HEK293 (cell line): Measurements from ENCODE around the gene PBXIP1.

ENCODE experiments used
- EGR2 ChIP-seq: fragments of 450-650 bp; formaldehyde crosslinking; IDR thresholded peaks from 2 replicates; pipeline ENCODE4 v1.5.1; 2016; ENCODE audit warnings: low read depth, missing biosample characterization, missing genetic modification characterization
- GLIS2 ChIP-seq: fragments of 450-650 bp; formaldehyde crosslinking; IDR thresholded peaks from 2 replicates; pipeline ENCODE4 v1.5.1; 2016; ENCODE audit warnings: missing biosample characterization, missing genetic modification characterization
- KLF7 ChIP-seq: fragments of 450-650 bp; formaldehyde crosslinking; IDR thresholded peaks from 2 replicates; pipeline ENCODE4 v1.5.1; 2016; ENCODE audit warnings: missing biosample characterization, missing genetic modification characterization, borderline replicate concordance
- MEIS1 ChIP-seq: sonication (generic); formaldehyde crosslinking; IDR thresholded peaks from 2 replicates; pipeline ENCODE4 v1.8.1; 2022; ENCODE audit warnings: missing genetic modification reagents, mild to moderate bottlenecking, borderline replicate concordance
- OVOL3 ChIP-seq: fragments of 450-650 bp; formaldehyde crosslinking; IDR thresholded peaks from 2 replicates; pipeline ENCODE4 v1.5.1; 2016; ENCODE audit warnings: missing biosample characterization, missing genetic modification characterization
- REST ChIP-seq: fragments of 450-650 bp; formaldehyde crosslinking; IDR thresholded peaks from 2 replicates; pipeline ENCODE4 v1.5.1; 2016; ENCODE audit warnings: missing biosample characterization, missing genetic modification characterization
- TRIM28 ChIP-seq: IDR thresholded peaks from 2 replicates; pipeline ENCODE4 v1.6.1; 2011; ENCODE audit warnings: low read length, control low read depth, borderline replicate concordance
- ZBTB11 ChIP-seq: fragments of 450-650 bp; formaldehyde crosslinking; conservative IDR thresholded peaks from 2 replicates; pipeline ENCODE4 v1.5.1; 2016; ENCODE audit warnings: low read depth, missing biosample characterization, missing genetic modification characterization
- ZFP41 ChIP-seq: fragments of 450-650 bp; formaldehyde crosslinking; IDR thresholded peaks from 2 replicates; pipeline ENCODE4 v1.5.1; 2016; ENCODE audit warnings: missing biosample characterization, missing genetic modification characterization, borderline replicate concordance
- ZNF169 ChIP-seq: fragments of 450-650 bp; formaldehyde crosslinking; IDR thresholded peaks from 2 replicates; pipeline ENCODE4 v1.5.1; 2016; ENCODE audit warnings: missing biosample characterization, missing genetic modification characterization
- ZNF248 ChIP-seq: fragments of 450-650 bp; formaldehyde crosslinking; IDR thresholded peaks from 2 replicates; pipeline ENCODE4 v1.5.1; 2017; ENCODE audit warnings: missing biosample characterization, missing genetic modification characterization
- ZNF311 ChIP-seq: fragments of 450-650 bp; formaldehyde crosslinking; IDR thresholded peaks from 2 replicates; pipeline ENCODE4 v1.5.1; 2017; ENCODE audit warnings: missing biosample characterization, missing genetic modification characterization, borderline replicate concordance
- ZNF398 ChIP-seq: fragments of 450-650 bp; formaldehyde crosslinking; IDR thresholded peaks from 2 replicates; pipeline ENCODE4 v1.5.1; 2017; ENCODE audit warnings: missing biosample characterization, missing genetic modification characterization
- ZNF416 ChIP-seq: fragments of 450-650 bp; formaldehyde crosslinking; IDR thresholded peaks from 2 replicates; pipeline ENCODE4 v1.5.1; 2016; ENCODE audit warnings: missing biosample characterization, missing genetic modification characterization
- ZNF501 ChIP-seq: fragments of 450-650 bp; formaldehyde crosslinking; IDR thresholded peaks from 2 replicates; pipeline ENCODE4 v1.5.1; 2016; ENCODE audit warnings: missing biosample characterization, missing genetic modification characterization
- ZNF529 ChIP-seq: fragments of 450-650 bp; formaldehyde crosslinking; IDR thresholded peaks from 2 replicates; pipeline ENCODE4 v1.5.1; 2017; ENCODE audit warnings: missing genetic modification characterization, missing biosample characterization; ENCODE audit not compliant: insufficient replicate concordance
- ZNF544 ChIP-seq: fragments of 450-650 bp; formaldehyde crosslinking; IDR thresholded peaks from 2 replicates; pipeline ENCODE4 v1.5.0; 2017; ENCODE audit warnings: missing biosample characterization, missing genetic modification characterization
- ZNF558 ChIP-seq: fragments of 450-650 bp; formaldehyde crosslinking; IDR thresholded peaks from 2 replicates; pipeline ENCODE4 v1.5.1; 2016; ENCODE audit warnings: missing biosample characterization, missing genetic modification characterization
- ZNF585B ChIP-seq: fragments of 450-650 bp; formaldehyde crosslinking; IDR thresholded peaks from 2 replicates; pipeline ENCODE4 v1.5.1; 2016; ENCODE audit warnings: missing biosample characterization, missing genetic modification characterization
- ZNF654 ChIP-seq: fragments of 450-650 bp; formaldehyde crosslinking; IDR thresholded peaks from 2 replicates; pipeline ENCODE4 v1.5.1; 2016; ENCODE audit warnings: low read depth, missing biosample characterization, missing genetic modification characterization
- ZNF658 ChIP-seq: fragments of 450-650 bp; formaldehyde crosslinking; IDR thresholded peaks from 2 replicates; pipeline ENCODE4; 2016; ENCODE audit warnings: missing biosample characterization, missing genetic modification characterization
- ZNF768 ChIP-seq: fragments of 450-650 bp; formaldehyde crosslinking; IDR thresholded peaks from 2 replicates; pipeline ENCODE4 v1.5.1; 2018; ENCODE audit warnings: missing biosample characterization, mild to moderate bottlenecking, missing genetic modification characterization
- ZNF785 ChIP-seq: fragments of 450-650 bp; formaldehyde crosslinking; IDR thresholded peaks from 2 replicates; pipeline ENCODE4 v1.5.1; 2016; ENCODE audit warnings: missing biosample characterization, missing genetic modification characterization
- TF ChIP-seq, protein P1 (sequence below): fragments of 450-650 bp; formaldehyde crosslinking; IDR thresholded peaks from 2 replicates; pipeline ENCODE4 v1.5.1; 2016; ENCODE audit warnings: missing biosample characterization, missing genetic modification characterization
- TF ChIP-seq, protein P2 (sequence below): fragments of 450-650 bp; formaldehyde crosslinking; IDR thresholded peaks from 2 replicates; pipeline ENCODE4 v1.5.1; 2016; ENCODE audit warnings: missing biosample characterization, missing genetic modification characterization, low read depth
- TF ChIP-seq, protein P3 (sequence below): fragments of 450-650 bp; formaldehyde crosslinking; IDR thresholded peaks from 2 replicates; pipeline ENCODE4 v1.5.1; 2016; ENCODE audit warnings: missing biosample characterization, missing genetic modification characterization

PBXIP1 gene

GRCh38 chr1:155000726-155001424 lies 45.0 kb upstream of the PBXIP1 start (continued):
- TF ChIP-seq, protein P1, sequence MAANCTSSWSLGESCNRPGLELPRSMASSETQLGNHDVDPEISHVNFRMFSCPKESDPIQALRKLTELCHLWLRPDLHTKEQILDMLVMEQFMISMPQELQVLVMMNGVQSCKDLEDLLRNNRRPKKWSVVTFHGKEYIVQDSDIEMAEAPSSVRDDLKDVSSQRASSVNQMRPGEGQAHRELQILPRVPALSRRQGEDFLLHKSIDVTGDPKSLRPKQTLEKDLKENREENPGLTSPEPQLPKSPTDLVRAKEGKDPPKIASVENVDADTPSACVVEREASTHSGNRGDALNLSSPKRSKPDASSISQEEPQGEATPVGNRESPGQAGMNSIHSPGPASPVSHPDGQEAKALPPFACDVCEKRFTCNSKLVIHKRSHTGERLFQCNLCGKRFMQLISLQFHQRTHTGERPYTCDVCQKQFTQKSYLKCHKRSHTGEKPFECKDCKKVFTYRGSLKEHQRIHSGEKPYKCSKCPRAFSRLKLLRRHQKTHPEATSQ (tag by site-specific recombination) = 0 out of 2 replicates have a peak, but pooled peaks have one; percentile 61
- TF ChIP-seq, protein P2, sequence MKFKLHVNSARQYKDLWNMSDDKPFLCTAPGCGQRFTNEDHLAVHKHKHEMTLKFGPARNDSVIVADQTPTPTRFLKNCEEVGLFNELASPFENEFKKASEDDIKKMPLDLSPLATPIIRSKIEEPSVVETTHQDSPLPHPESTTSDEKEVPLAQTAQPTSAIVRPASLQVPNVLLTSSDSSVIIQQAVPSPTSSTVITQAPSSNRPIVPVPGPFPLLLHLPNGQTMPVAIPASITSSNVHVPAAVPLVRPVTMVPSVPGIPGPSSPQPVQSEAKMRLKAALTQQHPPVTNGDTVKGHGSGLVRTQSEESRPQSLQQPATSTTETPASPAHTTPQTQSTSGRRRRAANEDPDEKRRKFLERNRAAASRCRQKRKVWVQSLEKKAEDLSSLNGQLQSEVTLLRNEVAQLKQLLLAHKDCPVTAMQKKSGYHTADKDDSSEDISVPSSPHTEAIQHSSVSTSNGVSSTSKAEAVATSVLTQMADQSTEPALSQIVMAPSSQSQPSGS (tag by site-specific recombination) = peak; percentile 31; the same call in 1 of the 2 replicates
- TF ChIP-seq ZNF654 (tag by site-specific recombination) = no peak
- no peak for TF ChIP-seq MEIS1
- TF ChIP-seq ZNF585B (tag by site-specific recombination) = no peak
- TF ChIP-seq ZNF169 = no peak
- no peak for TF ChIP-seq ZNF658 (tag by site-specific recombination)
- no peak for TF ChIP-seq ZNF529 (tag by site-specific recombination)
- peak; percentile 69 for TF ChIP-seq ZBTB11 (tag by site-specific recombination)
- no peak for TF ChIP-seq ZFP41
- peak; percentile 61; the same call in 1 of the 2 replicates for TF ChIP-seq TRIM28
- peak; percentile 100 for TF ChIP-seq GLIS2
- TF ChIP-seq ZNF398 (tag by site-specific recombination) = peak; percentile 99
- TF ChIP-seq ZNF785 (tag by site-specific recombination) = peak; percentile 73; the same call in 1 of the 2 replicates
- TF ChIP-seq ZNF416 (tag by site-specific recombination) = no peak
- peak; percentile 75; the same call in 1 of the 2 replicates for TF ChIP-seq OVOL3
- TF ChIP-seq ZNF558 (tag by site-specific recombination) = peak; percentile 68
- no peak; the same call in 1 of the 2 replicates for TF ChIP-seq REST (tag by site-specific recombination)
- TF ChIP-seq, protein P3, sequence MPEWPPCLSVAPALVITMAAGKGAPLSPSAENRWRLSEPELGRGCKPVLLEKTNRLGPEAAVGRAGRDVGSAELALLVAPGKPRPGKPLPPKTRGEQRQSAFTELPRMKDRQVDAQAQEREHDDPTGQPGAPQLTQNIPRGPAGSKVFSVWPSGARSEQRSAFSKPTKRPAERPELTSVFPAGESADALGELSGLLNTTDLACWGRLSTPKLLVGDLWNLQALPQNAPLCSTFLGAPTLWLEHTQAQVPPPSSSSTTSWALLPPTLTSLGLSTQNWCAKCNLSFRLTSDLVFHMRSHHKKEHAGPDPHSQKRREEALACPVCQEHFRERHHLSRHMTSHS (tag by site-specific recombination) = 0 out of 2 replicates have a peak, but pooled peaks have one; percentile 21
- TF ChIP-seq ZNF544 (tag by site-specific recombination) = no peak
- no peak for TF ChIP-seq ZNF768
- TF ChIP-seq ZNF248 (tag by site-specific recombination) = no peak
- TF ChIP-seq ZNF311 (tag by site-specific recombination) = no peak
- peak; percentile 99 for TF ChIP-seq ZNF501 (tag by site-specific recombination)
- TF ChIP-seq KLF7 (tag by site-specific recombination) = peak; percentile 96
- peak; percentile 51; the same call in 1 of the 2 replicates for TF ChIP-seq EGR2 (tag by site-specific recombination)
